Astrocyte (in vitro differentiated cells and primary cell): ENCODE results near the gene ZNF497. TPM values are rescaled to one million over a fixed set of nuclear protein-coding genes. Genes with fewer than 3 reads are reported as not detected.
"Not testable (repeated sequence)": the region's sequence is repeated elsewhere in the genome, so short reads cannot be mapped to it uniquely, and the experiment has no call there.

Source experiments
- DNase-seq: peaks from one replicate; pipeline ENCODE4 v3.0.0-alpha.2; 2010; ENCODE audit warnings: low read depth
- FAIRE-seq: peaks from 2 replicates; lab custom pipeline; 2011; peaks lifted over from hg19 to GRCh38; lab: Jason Lieb, UNC
- H2AFZ ChIP-seq: 2 replicates; pipeline ENCODE4 v1.6.0; 2012; ENCODE audit warnings: low read depth, low read length, inconsistent platforms
- H3K27ac ChIP-seq: 2 replicates; pipeline ENCODE4 v1.5.1; 2011; ENCODE audit warnings: low read depth, low read length, inconsistent platforms
- H3K27me3 ChIP-seq: 2 replicates; pipeline ENCODE4 v1.6.0; 2011; ENCODE audit warnings: low read length, inconsistent platforms; ENCODE audit not compliant: insufficient read depth
- H3K36me3 ChIP-seq: 2 replicates; pipeline ENCODE4 v1.5.1; 2011; ENCODE audit warnings: low read length, inconsistent platforms; ENCODE audit not compliant: insufficient read depth
- H3K4me1 ChIP-seq: 2 replicates; pipeline ENCODE4 v1.5.1; 2011; ENCODE audit warnings: low read length, inconsistent platforms; ENCODE audit not compliant: insufficient read depth
- H3K4me2 ChIP-seq: 2 replicates; pipeline ENCODE4 v1.6.0; 2012; ENCODE audit warnings: low read length, inconsistent platforms
- H3K4me3 ChIP-seq: 2 replicates; pipeline ENCODE4 v1.5.1; 2011; ENCODE audit warnings: low read depth, mild to moderate bottlenecking, low read length, inconsistent platforms; ENCODE audit not compliant: insufficient read depth
- H3K79me2 ChIP-seq: 2 replicates; pipeline ENCODE4 v1.6.0; 2012; ENCODE audit warnings: mild to moderate bottlenecking, low read length, inconsistent platforms; ENCODE audit not compliant: insufficient read depth
- H3K9ac ChIP-seq: 2 replicates; pipeline ENCODE4 v1.6.0; 2012; ENCODE audit warnings: mild to moderate bottlenecking, low read length, inconsistent platforms
- H3K9me3 ChIP-seq: 2 replicates; pipeline ENCODE4 v1.5.1; 2012; ENCODE audit warnings: low read depth, mild to moderate bottlenecking, low read length, inconsistent platforms; ENCODE audit not compliant: insufficient read depth
- H4K20me1 ChIP-seq: 2 replicates; pipeline ENCODE4 v1.6.0; 2012; ENCODE audit warnings: low read length, inconsistent platforms; ENCODE audit not compliant: insufficient read depth
- H3K27ac Mint-ChIP-seq: one replicate; pipeline ENCODE4 v1.8.0; 2021; ENCODE audit warnings: mild to moderate bottlenecking, mixed read lengths; ENCODE audit not compliant: unreplicated experiment
- H3K27me3 Mint-ChIP-seq: one replicate; pipeline ENCODE4 v1.8.0; 2021; ENCODE audit warnings: low read depth, mixed read lengths; ENCODE audit not compliant: unreplicated experiment
- H3K36me3 Mint-ChIP-seq: one replicate; pipeline ENCODE4 v1.8.0; 2021; ENCODE audit warnings: low read depth, mixed read lengths; ENCODE audit not compliant: unreplicated experiment
- H3K4me1 Mint-ChIP-seq: one replicate; pipeline ENCODE4 v1.8.0; 2021; ENCODE audit warnings: low read depth, mixed read lengths; ENCODE audit not compliant: unreplicated experiment
- H3K4me3 Mint-ChIP-seq: one replicate; pipeline ENCODE4 v1.8.0; 2021; ENCODE audit warnings: mild to moderate bottlenecking, moderate library complexity, mixed read lengths; ENCODE audit not compliant: unreplicated experiment
- H3K9me3 Mint-ChIP-seq: one replicate; pipeline ENCODE4 v1.8.0; 2021; ENCODE audit warnings: mild to moderate bottlenecking, mixed read lengths; ENCODE audit not compliant: unreplicated experiment
- EZH2 ChIP-seq: IDR thresholded peaks from 2 replicates; pipeline ENCODE4 v1.6.1; 2012; ENCODE audit warnings: mild to moderate bottlenecking, low read length, inconsistent platforms; ENCODE audit not compliant: insufficient read depth
- total RNA-seq: library from RNA; stranded (reverse); gene quantifications from 2 replicates; pipeline ENCODE4 v1.2.1, GENCODE V29; 2021
- TF ChIP-seq, protein P1 (sequence below): IDR thresholded peaks from 2 replicates; pipeline ENCODE4 v1.5.1; 2011; ENCODE audit warnings: low read depth, mild to moderate bottlenecking, inconsistent platforms, low read length, moderate library complexity; ENCODE audit not compliant: insufficient read depth

ZNF497 gene
- total RNA-seq, 1 donor from 2014 or later: 0.43 TPM

DNA sequence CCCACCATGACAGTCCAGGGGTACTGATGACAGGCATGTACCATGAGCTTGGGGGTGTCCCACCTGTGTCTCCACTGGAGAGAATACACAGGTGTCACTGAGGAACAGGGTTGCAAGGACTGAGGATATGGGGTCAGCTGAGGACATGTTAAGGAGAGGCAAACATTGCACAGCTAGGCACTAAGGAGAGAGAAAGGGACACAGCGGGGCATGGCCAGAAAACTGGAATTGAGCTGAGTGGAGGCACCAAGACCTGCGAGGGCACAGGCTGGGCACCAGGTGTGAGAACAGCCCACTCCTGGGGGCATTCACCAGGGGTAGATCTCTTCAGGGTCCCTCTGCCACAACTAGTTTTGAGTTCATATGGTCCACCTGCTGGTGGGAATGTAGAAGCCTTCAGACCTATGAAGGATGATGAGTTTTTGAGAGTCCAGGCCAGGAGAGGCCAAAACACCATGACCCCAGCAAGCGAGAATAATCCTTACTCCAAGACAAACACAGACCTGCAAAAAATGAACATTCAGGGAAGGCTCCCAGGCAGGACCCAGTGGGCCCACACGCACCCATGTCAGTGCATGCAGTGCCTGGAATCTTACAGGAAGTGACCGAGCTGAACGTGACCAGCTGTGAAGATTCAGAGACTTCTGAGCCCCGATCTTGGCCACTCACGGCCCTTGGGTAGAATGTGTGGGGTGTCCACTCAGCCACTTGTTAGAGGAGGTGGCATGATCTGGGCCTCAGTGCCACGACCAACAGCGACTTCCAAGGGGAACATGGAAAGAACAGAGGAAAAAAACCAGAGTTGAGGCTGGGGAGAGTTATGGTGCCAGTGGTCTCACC is 44.5 kb upstream of the ZNF497 start:
- H3K9me3 ChIP-seq: no peaks in the 10 kb centered on the region
- no peak for TF ChIP-seq EZH2
- TF ChIP-seq, protein P1, sequence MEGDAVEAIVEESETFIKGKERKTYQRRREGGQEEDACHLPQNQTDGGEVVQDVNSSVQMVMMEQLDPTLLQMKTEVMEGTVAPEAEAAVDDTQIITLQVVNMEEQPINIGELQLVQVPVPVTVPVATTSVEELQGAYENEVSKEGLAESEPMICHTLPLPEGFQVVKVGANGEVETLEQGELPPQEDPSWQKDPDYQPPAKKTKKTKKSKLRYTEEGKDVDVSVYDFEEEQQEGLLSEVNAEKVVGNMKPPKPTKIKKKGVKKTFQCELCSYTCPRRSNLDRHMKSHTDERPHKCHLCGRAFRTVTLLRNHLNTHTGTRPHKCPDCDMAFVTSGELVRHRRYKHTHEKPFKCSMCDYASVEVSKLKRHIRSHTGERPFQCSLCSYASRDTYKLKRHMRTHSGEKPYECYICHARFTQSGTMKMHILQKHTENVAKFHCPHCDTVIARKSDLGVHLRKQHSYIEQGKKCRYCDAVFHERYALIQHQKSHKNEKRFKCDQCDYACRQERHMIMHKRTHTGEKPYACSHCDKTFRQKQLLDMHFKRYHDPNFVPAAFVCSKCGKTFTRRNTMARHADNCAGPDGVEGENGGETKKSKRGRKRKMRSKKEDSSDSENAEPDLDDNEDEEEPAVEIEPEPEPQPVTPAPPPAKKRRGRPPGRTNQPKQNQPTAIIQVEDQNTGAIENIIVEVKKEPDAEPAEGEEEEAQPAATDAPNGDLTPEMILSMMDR: peak; percentile 20
- H3K36me3 Mint-ChIP-seq: no peaks in the 10 kb centered on the region
- no peaks in the 10 kb centered on the region for H3K9me3 Mint-ChIP-seq
- peak overlapping the region; percentile 86 for H3K9ac ChIP-seq
- peak overlapping the region; percentile 75 for H3K4me3 ChIP-seq
- no peak for DNase-seq
- no peaks in the 10 kb centered on the region for H4K20me1 ChIP-seq
- H2AFZ ChIP-seq: no peak overlapping the region
- H3K27ac Mint-ChIP-seq: peak overlapping the region; percentile 16
- H3K79me2 ChIP-seq: peaks cover 28% of the 10 kb centered on the region
- H3K4me2 ChIP-seq: peak overlapping the region; percentile 93
- H3K4me3 Mint-ChIP-seq: peak overlapping the region; percentile 90
- no peak overlapping the region for H3K27ac ChIP-seq
- H3K27me3 ChIP-seq: no peaks in the 10 kb centered on the region
- H3K4me1 ChIP-seq: peaks cover 16% of the 10 kb centered on the region
- H3K27me3 Mint-ChIP-seq: no peaks in the 10 kb centered on the region
- FAIRE-seq: no peak
- H3K4me1 Mint-ChIP-seq: peaks cover 3% of the 10 kb centered on the region
- no peaks in the 10 kb centered on the region for H3K36me3 ChIP-seq

DNA sequence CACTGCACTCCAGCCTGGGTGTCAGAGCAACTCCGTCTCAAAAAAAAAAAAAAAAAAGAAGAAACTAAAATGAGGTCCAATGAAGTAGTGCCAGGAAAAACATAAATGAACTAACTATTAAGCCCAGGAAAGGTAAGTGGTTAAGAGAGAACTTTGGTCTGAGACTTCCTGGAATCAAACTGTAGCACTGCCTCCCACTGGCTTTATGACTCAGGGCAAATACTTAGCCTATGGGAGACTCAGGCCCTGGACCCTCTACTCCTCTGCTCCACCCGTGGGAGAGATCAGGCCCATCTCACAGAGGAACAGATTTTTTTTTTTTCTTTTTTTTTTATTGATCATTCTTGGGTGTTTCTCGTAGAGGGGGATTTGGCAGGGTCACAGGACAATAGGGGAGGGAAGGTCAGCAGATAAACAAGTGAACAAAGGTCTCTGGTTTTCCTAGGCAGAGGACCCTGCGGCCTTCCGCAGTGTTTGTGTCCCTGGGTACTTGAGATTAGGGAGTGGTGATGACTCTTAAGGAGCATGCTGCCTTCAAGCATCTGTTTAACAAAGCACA is 41.4 kb upstream of the ZNF497 start:
- H3K27ac ChIP-seq, H3K4me1 Mint-ChIP-seq, H4K20me1 ChIP-seq, H3K4me3 ChIP-seq, H3K4me3 Mint-ChIP-seq, H3K9ac ChIP-seq, H3K27ac Mint-ChIP-seq, H3K27me3 ChIP-seq, H3K4me2 ChIP-seq, H2AFZ ChIP-seq, DNase-seq, H3K27me3 Mint-ChIP-seq, H3K9me3 ChIP-seq, H3K36me3 Mint-ChIP-seq, H3K36me3 ChIP-seq, H3K9me3 Mint-ChIP-seq, FAIRE-seq: not testable (repeated sequence)
- peaks cover 21% of the 10 kb centered on the region for H3K4me1 ChIP-seq
- peaks cover 15% of the 10 kb centered on the region for H3K79me2 ChIP-seq

DNA sequence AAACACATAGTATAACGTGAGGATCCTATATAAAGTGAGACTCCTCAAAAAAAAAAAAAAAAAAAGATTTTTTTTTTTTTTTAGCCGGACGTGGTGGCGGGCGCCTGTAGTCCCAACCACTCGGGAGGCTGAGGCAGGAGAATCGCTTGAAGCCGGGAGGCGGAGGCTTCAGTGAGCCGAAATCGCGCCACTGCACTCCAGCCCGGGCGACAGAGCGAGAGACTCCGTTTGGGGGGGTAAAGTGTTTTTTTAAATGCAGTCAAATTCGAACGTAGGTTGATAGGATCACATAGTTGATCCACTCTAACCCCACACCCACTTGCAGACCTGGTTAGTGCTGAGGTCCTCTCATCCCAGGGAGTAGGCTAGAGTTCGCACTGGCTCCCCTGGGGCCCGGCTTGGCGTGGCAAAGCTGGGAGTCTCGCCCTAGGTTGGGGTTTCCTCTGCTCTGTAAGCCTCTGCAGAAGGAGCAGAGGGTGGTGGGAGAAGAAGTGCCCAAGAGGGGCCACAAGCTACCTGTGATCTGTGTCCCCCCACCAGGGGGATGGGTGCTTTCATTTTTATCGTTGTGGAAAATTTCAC is 39.4 kb upstream of the ZNF497 start:
- Mint-ChIP-seq H3K4me3 (peak overlapping the region; percentile 93), H3K36me3 (no peaks in the 10 kb centered on the region), H3K27ac (no peak overlapping the region), H3K4me1 (peaks cover 2% of the 10 kb centered on the region), H3K27me3 (no peaks in the 10 kb centered on the region), H3K9me3 (no peaks in the 10 kb centered on the region)
- Histone ChIP-seq H3K4me2 (peak overlapping the region; percentile 92), H3K9me3 (no peaks in the 10 kb centered on the region), H4K20me1 (no peaks in the 10 kb centered on the region), H2AFZ (no peak overlapping the region), H3K27me3 (no peaks in the 10 kb centered on the region), H3K4me1 (peaks cover 13% of the 10 kb centered on the region), H3K4me3 (peak overlapping the region; percentile 72), H3K79me2 (no peaks in the 10 kb centered on the region), H3K9ac (peak overlapping the region; percentile 78), H3K27ac (peak overlapping the region; percentile 11), H3K36me3 (no peaks in the 10 kb centered on the region)
- TF ChIP-seq, protein P1: no peak
- no peak for TF ChIP-seq EZH2
- FAIRE-seq (no peak), DNase-seq (no peak)
